ENCODE measurements around the gene C2CD4B.

Gene C2CD4B

GRCh38 chr15:62187910-62188309 is 22.8 kb upstream of the C2CD4B start:
- no peaks in the 10 kb centered on the region for H3K4me1 ChIP-seq (ENCODE audit: control insufficient read depth in 1 of 2, insufficient read depth in 2 of 2, low read length in 2 of 2)
- peaks cover 0 to 6% of the 10 kb centered on the region in 2 donors for H3K27me3 ChIP-seq (ENCODE audit: control insufficient read depth in 1 of 2, insufficient read depth in 2 of 2, low read length in 2 of 2)
- H3K4me3 ChIP-seq (ENCODE audit: low read depth in 1 of 2, low read length in 2 of 2): no peak overlapping the region
- no peak overlapping the region for H3K9ac ChIP-seq (ENCODE audit: low read depth in 1 of 2, low read length in 2 of 2)
- H3K27ac ChIP-seq (ENCODE audit: low read depth, low read length): no peak overlapping the region
- H3K36me3 ChIP-seq (ENCODE audit: control insufficient read depth in 1 of 2, insufficient read depth in 2 of 2, low read length in 2 of 2): no peaks in the 10 kb centered on the region
- H3K9me3 ChIP-seq (ENCODE audit: control insufficient read depth in 1 of 2, low read length in 2 of 2): no peaks in the 10 kb centered on the region

GRCh38 chr15:62187425-62187824 is 22.3 kb upstream of the C2CD4B start:
- Histone ChIP-seq H3K27me3 (ENCODE audit: control insufficient read depth in 1 of 2, insufficient read depth in 2 of 2, low read length in 2 of 2) (peaks cover 0 to 6% of the 10 kb centered on the region in 2 donors), H3K27ac (ENCODE audit: low read depth, low read length) (no peak overlapping the region), H3K9me3 (ENCODE audit: control insufficient read depth in 1 of 2, low read length in 2 of 2) (no peaks in the 10 kb centered on the region), H3K9ac (ENCODE audit: low read depth in 1 of 2, low read length in 2 of 2) (no peak overlapping the region), H3K4me3 (ENCODE audit: low read depth in 1 of 2, low read length in 2 of 2) (no peak overlapping the region), H3K36me3 (ENCODE audit: control insufficient read depth in 1 of 2, insufficient read depth in 2 of 2, low read length in 2 of 2) (no peaks in the 10 kb centered on the region), H3K4me1 (ENCODE audit: control insufficient read depth in 1 of 2, insufficient read depth in 2 of 2, low read length in 2 of 2) (no peaks in the 10 kb centered on the region)

- H3K36me3 ChIP-seq (ENCODE audit: control insufficient read depth in 1 of 2, insufficient read depth in 2 of 2, low read length in 2 of 2): no peaks in the 10 kb centered on the region
- H3K27ac ChIP-seq (ENCODE audit: low read depth, low read length): no peak overlapping the region
- no peaks in the 10 kb centered on the region for H3K9me3 ChIP-seq (ENCODE audit: control insufficient read depth in 1 of 2, low read length in 2 of 2)
- peaks cover 0 to 6% of the 10 kb centered on the region in 2 donors for H3K27me3 ChIP-seq (ENCODE audit: control insufficient read depth in 1 of 2, insufficient read depth in 2 of 2, low read length in 2 of 2)
- H3K4me1 ChIP-seq (ENCODE audit: control insufficient read depth in 1 of 2, insufficient read depth in 2 of 2, low read length in 2 of 2): no peaks in the 10 kb centered on the region
- H3K9ac ChIP-seq (ENCODE audit: low read depth in 1 of 2, low read length in 2 of 2): no peak overlapping the region
- H3K4me3 ChIP-seq (ENCODE audit: low read depth in 1 of 2, low read length in 2 of 2): no peak overlapping the region
Measured at GRCh38 chr15:62186578-62186977, 21.5 kb upstream of the C2CD4B start.

- Histone ChIP-seq H3K36me3 (ENCODE audit: control insufficient read depth in 1 of 2, insufficient read depth in 2 of 2, low read length in 2 of 2) (no peaks in the 10 kb centered on the region), H3K4me1 (ENCODE audit: control insufficient read depth in 1 of 2, insufficient read depth in 2 of 2, low read length in 2 of 2) (no peaks in the 10 kb centered on the region), H3K9ac (ENCODE audit: low read depth in 1 of 2, low read length in 2 of 2) (no peak overlapping the region), H3K27ac (ENCODE audit: low read depth, low read length) (no peak overlapping the region), H3K27me3 (ENCODE audit: control insufficient read depth in 1 of 2, insufficient read depth in 2 of 2, low read length in 2 of 2) (no peaks in the 10 kb centered on the region), H3K4me3 (ENCODE audit: low read depth in 1 of 2, low read length in 2 of 2) (no peak overlapping the region), H3K9me3 (ENCODE audit: control insufficient read depth in 1 of 2, low read length in 2 of 2) (no peaks in the 10 kb centered on the region)
Measured at GRCh38 chr15:62183130-62183529, 18.0 kb upstream of the C2CD4B start.

- H3K4me1 ChIP-seq (ENCODE audit: control insufficient read depth in 1 of 2, insufficient read depth in 2 of 2, low read length in 2 of 2): no peaks in the 10 kb centered on the region
- no peak overlapping the region for H3K9ac ChIP-seq (ENCODE audit: low read depth in 1 of 2, low read length in 2 of 2)
- H3K36me3 ChIP-seq (ENCODE audit: control insufficient read depth in 1 of 2, insufficient read depth in 2 of 2, low read length in 2 of 2): no peaks in the 10 kb centered on the region
- H3K4me3 ChIP-seq (ENCODE audit: low read depth in 1 of 2, low read length in 2 of 2): no peak overlapping the region
- H3K27ac ChIP-seq (ENCODE audit: low read depth, low read length): no peak overlapping the region
- no peaks in the 10 kb centered on the region for H3K27me3 ChIP-seq (ENCODE audit: control insufficient read depth in 1 of 2, insufficient read depth in 2 of 2, low read length in 2 of 2)
- no peaks in the 10 kb centered on the region for H3K9me3 ChIP-seq (ENCODE audit: control insufficient read depth in 1 of 2, low read length in 2 of 2)
Measured at GRCh38 chr15:62173215-62173614, 8.1 kb upstream of the C2CD4B start.

GRCh38 chr15:62171882-62172281 is 6.8 kb upstream of the C2CD4B start:
- no peak overlapping the region for H3K9ac ChIP-seq (ENCODE audit: low read depth in 1 of 2, low read length in 2 of 2)
- H3K4me3 ChIP-seq (ENCODE audit: low read depth in 1 of 2, low read length in 2 of 2): no peak overlapping the region
- H3K27ac ChIP-seq (ENCODE audit: low read depth, low read length): no peak overlapping the region
- no peaks in the 10 kb centered on the region for H3K9me3 ChIP-seq (ENCODE audit: control insufficient read depth in 1 of 2, low read length in 2 of 2)
- no peaks in the 10 kb centered on the region for H3K36me3 ChIP-seq (ENCODE audit: control insufficient read depth in 1 of 2, insufficient read depth in 2 of 2, low read length in 2 of 2)
- H3K4me1 ChIP-seq (ENCODE audit: control insufficient read depth in 1 of 2, insufficient read depth in 2 of 2, low read length in 2 of 2): no peaks in the 10 kb centered on the region
- no peaks in the 10 kb centered on the region for H3K27me3 ChIP-seq (ENCODE audit: control insufficient read depth in 1 of 2, insufficient read depth in 2 of 2, low read length in 2 of 2)

GRCh38 chr15:62165793-62166375 is 799 bp upstream of the C2CD4B start:
- Histone ChIP-seq H3K4me3 (ENCODE audit: low read depth in 1 of 2, low read length in 2 of 2) (peak overlapping the region in 1 of 2 donors; percentile 73), H3K9ac (ENCODE audit: low read depth in 1 of 2, low read length in 2 of 2) (no peak overlapping the region), H3K36me3 (ENCODE audit: control insufficient read depth in 1 of 2, insufficient read depth in 2 of 2, low read length in 2 of 2) (no peaks in the 10 kb centered on the region), H3K4me1 (ENCODE audit: control insufficient read depth in 1 of 2, insufficient read depth in 2 of 2, low read length in 2 of 2) (peaks cover 8 to 10% of the 10 kb centered on the region in 2 donors), H3K27ac (ENCODE audit: low read depth, low read length) (no peak overlapping the region), H3K9me3 (ENCODE audit: control insufficient read depth in 1 of 2, low read length in 2 of 2) (no peaks in the 10 kb centered on the region), H3K27me3 (ENCODE audit: control insufficient read depth in 1 of 2, insufficient read depth in 2 of 2, low read length in 2 of 2) (peaks cover 0 to 3% of the 10 kb centered on the region in 2 donors)

- H3K9ac ChIP-seq (ENCODE audit: low read depth in 1 of 2, low read length in 2 of 2): peak overlapping the region in 1 of 2 donors; percentile 52
- H3K27ac ChIP-seq (ENCODE audit: low read depth, low read length): no peak overlapping the region
- peaks cover 0 to 3% of the 10 kb centered on the region in 2 donors for H3K27me3 ChIP-seq (ENCODE audit: control insufficient read depth in 1 of 2, insufficient read depth in 2 of 2, low read length in 2 of 2)
Measured at GRCh38 chr15:62164396-62165103, 535 bp downstream of the C2CD4B start.

GRCh38 chr15:62164014-62164395 is 1.1 kb downstream of the C2CD4B start:
- no peaks in the 10 kb centered on the region for H3K36me3 ChIP-seq (ENCODE audit: control insufficient read depth in 1 of 2, insufficient read depth in 2 of 2, low read length in 2 of 2)
- H3K4me3 ChIP-seq (ENCODE audit: low read depth in 1 of 2, low read length in 2 of 2): peak overlapping the region; percentile 54 to 61
- peak overlapping the region in 1 of 2 donors; percentile 14 for H3K9ac ChIP-seq (ENCODE audit: low read depth in 1 of 2, low read length in 2 of 2)
- peaks cover 0 to 3% of the 10 kb centered on the region in 2 donors for H3K27me3 ChIP-seq (ENCODE audit: control insufficient read depth in 1 of 2, insufficient read depth in 2 of 2, low read length in 2 of 2)
- H3K9me3 ChIP-seq (ENCODE audit: control insufficient read depth in 1 of 2, low read length in 2 of 2): no peaks in the 10 kb centered on the region
- no peak overlapping the region for H3K27ac ChIP-seq (ENCODE audit: low read depth, low read length)
- peaks cover 8 to 10% of the 10 kb centered on the region in 2 donors for H3K4me1 ChIP-seq (ENCODE audit: control insufficient read depth in 1 of 2, insufficient read depth in 2 of 2, low read length in 2 of 2)

More at GRCh38 chr15:62164396-62165103, 535 bp downstream of the C2CD4B start:
- Histone ChIP-seq H3K4me1 (ENCODE audit: control insufficient read depth in 1 of 2, insufficient read depth in 2 of 2, low read length in 2 of 2) (peaks cover 8 to 10% of the 10 kb centered on the region in 2 donors), H3K4me3 (ENCODE audit: low read depth in 1 of 2, low read length in 2 of 2) (peak overlapping the region; percentile 69 to 73), H3K9me3 (ENCODE audit: control insufficient read depth in 1 of 2, low read length in 2 of 2) (no peaks in the 10 kb centered on the region), H3K36me3 (ENCODE audit: control insufficient read depth in 1 of 2, insufficient read depth in 2 of 2, low read length in 2 of 2) (no peaks in the 10 kb centered on the region)

GRCh38 chr15:62163397-62164013 is 1.6 kb downstream of the C2CD4B start:
- Histone ChIP-seq H3K9ac (ENCODE audit: low read depth in 1 of 2, low read length in 2 of 2) (peak overlapping the region in 1 of 2 donors; percentile 14), H3K36me3 (ENCODE audit: control insufficient read depth in 1 of 2, insufficient read depth in 2 of 2, low read length in 2 of 2) (no peaks in the 10 kb centered on the region), H3K27me3 (ENCODE audit: control insufficient read depth in 1 of 2, insufficient read depth in 2 of 2, low read length in 2 of 2) (peaks cover 0 to 3% of the 10 kb centered on the region in 2 donors), H3K27ac (ENCODE audit: low read depth, low read length) (no peak overlapping the region), H3K4me1 (ENCODE audit: control insufficient read depth in 1 of 2, insufficient read depth in 2 of 2, low read length in 2 of 2) (peaks cover 8 to 10% of the 10 kb centered on the region in 2 donors), H3K4me3 (ENCODE audit: low read depth in 1 of 2, low read length in 2 of 2) (peak overlapping the region; percentile 54 to 61), H3K9me3 (ENCODE audit: control insufficient read depth in 1 of 2, low read length in 2 of 2) (no peaks in the 10 kb centered on the region)
